HFFc6 (cell line): ENCODE data around the gene DEPDC7. TPM values are rescaled to one million over a fixed set of nuclear protein-coding genes. Genes with fewer than 3 reads are reported as not detected.

Experiments
- DNase-seq: peaks from one replicate; pipeline ENCODE4 v3.0.0-alpha.2; 2018
- H3K27ac Mint-ChIP-seq: 2 replicates; pipeline ENCODE4 v1.8.0; 2020; ENCODE audit warnings: mild to moderate bottlenecking, mixed read lengths
- H3K27me3 Mint-ChIP-seq: 2 replicates; pipeline ENCODE4 v1.8.0; 2021; ENCODE audit warnings: mild to moderate bottlenecking, moderate library complexity, mixed read lengths; ENCODE audit not compliant: insufficient read depth
- H3K36me3 Mint-ChIP-seq: 2 replicates; pipeline ENCODE4 v1.8.0; 2021; ENCODE audit warnings: low read depth, mixed read lengths
- H3K4me1 Mint-ChIP-seq: 2 replicates; pipeline ENCODE4 v1.8.0; 2020; ENCODE audit warnings: low read depth, mixed read lengths
- H3K4me3 Mint-ChIP-seq: 2 replicates; pipeline ENCODE4 v1.8.0; 2020; ENCODE audit warnings: mild to moderate bottlenecking, moderate library complexity, mixed read lengths
- H3K9me3 Mint-ChIP-seq: 2 replicates; pipeline ENCODE4 v1.8.0; 2020; ENCODE audit warnings: mild to moderate bottlenecking, mixed read lengths
- CTCF ChIP-seq: fragments of 200-600 bp; sonication (generic); IDR thresholded peaks from 2 replicates; pipeline ENCODE4 v1.5.0; 2021; ENCODE audit warnings: antibody characterized with exemption, mild to moderate bottlenecking
- total RNA-seq, 6 experiments: library from RNA; stranded (reverse); fragmentation: NEBNext Ultra II Directional; extraction: Animal tissue kit (Norgen Biotek cat#: 25700); gene quantifications; 2 replicates in 1 of 6; 3 replicates in 5 of 6; pipeline ENCODE4 v1.2.3, GENCODE V29; 2021

Gene DEPDC7
- total RNA-seq, 6 experiments from 2014 or later: 14.5 to 19.1 (median 14.9) TPM

GRCh38 chr11:32985600-32985999 is 30.1 kb upstream of the DEPDC7 start:
- Mint-ChIP-seq H3K27me3 (peaks cover 1% of the 10 kb centered on the region; the same call in 1 of the 2 replicates), H3K27ac (no peak overlapping the region), H3K4me3 (no peak overlapping the region), H3K4me1 (peaks cover 11% of the 10 kb centered on the region), H3K36me3 (peaks cover 13% of the 10 kb centered on the region), H3K9me3 (peaks cover 3% of the 10 kb centered on the region; the same call in 1 of the 2 replicates)
- no peak for DNase-seq
- TF ChIP-seq CTCF: no peak

- H3K4me3 Mint-ChIP-seq: no peak overlapping the region
- H3K9me3 Mint-ChIP-seq: peaks cover 14% of the 10 kb centered on the region
- no peak for TF ChIP-seq CTCF
- peaks cover 19% of the 10 kb centered on the region for H3K36me3 Mint-ChIP-seq
- no peak for DNase-seq
- H3K27ac Mint-ChIP-seq: no peak overlapping the region
- H3K27me3 Mint-ChIP-seq: peaks cover 1% of the 10 kb centered on the region; the same call in 1 of the 2 replicates
- 0 out of 2 replicates have a peak, but pooled peaks cover 4% of the 10 kb centered on the region for H3K4me1 Mint-ChIP-seq
Measured at GRCh38 chr11:32987851-32988250, 27.8 kb upstream of the DEPDC7 start.

GRCh38 chr11:32990481-32990880 is 25.2 kb upstream of the DEPDC7 start:
- no peak for DNase-seq
- Mint-ChIP-seq H3K27ac (no peak overlapping the region), H3K27me3 (peaks cover 1% of the 10 kb centered on the region; the same call in 1 of the 2 replicates), H3K4me3 (no peak overlapping the region), H3K4me1 (no peaks in the 10 kb centered on the region), H3K36me3 (peaks cover 12% of the 10 kb centered on the region), H3K9me3 (peaks cover 14% of the 10 kb centered on the region)
- no peak for TF ChIP-seq CTCF

GRCh38 chr11:32991427-32991826 is 24.3 kb upstream of the DEPDC7 start:
- no peak for DNase-seq
- peaks cover 12% of the 10 kb centered on the region for H3K36me3 Mint-ChIP-seq
- no peak overlapping the region for H3K4me3 Mint-ChIP-seq
- H3K27ac Mint-ChIP-seq: no peak overlapping the region
- no peak for TF ChIP-seq CTCF
- no peaks in the 10 kb centered on the region for H3K4me1 Mint-ChIP-seq
- peaks cover 1% of the 10 kb centered on the region; the same call in 1 of the 2 replicates for H3K27me3 Mint-ChIP-seq
- peaks cover 14% of the 10 kb centered on the region for H3K9me3 Mint-ChIP-seq

GRCh38 chr11:32991898-32992297 is 23.8 kb upstream of the DEPDC7 start:
- no peak for TF ChIP-seq CTCF
- Mint-ChIP-seq H3K9me3 (peaks cover 14% of the 10 kb centered on the region), H3K36me3 (peaks cover 12% of the 10 kb centered on the region), H3K27me3 (peaks cover 1% of the 10 kb centered on the region; the same call in 1 of the 2 replicates), H3K27ac (no peak overlapping the region), H3K4me3 (no peak overlapping the region), H3K4me1 (no peaks in the 10 kb centered on the region)
- no peak for DNase-seq
